Tibial artery (tissue), 4 donors: ENCODE results near the gene LIX1L.

Source experiments
- DNase-seq, 2 donors: peaks; one replicate each; pipeline ENCODE4 v3.0.0-alpha.2; 2019
- H3K27ac ChIP-seq, 2 donors: fragments of 200-600 bp; sonication (generic) in 1 of 2; 1 replicate in 1 of 2; 2 replicates in 1 of 2; pipeline ENCODE4 v1.5.1; 2018 to 2019; ENCODE audit warnings: mild to moderate bottlenecking in 1 of 2
- H3K27me3 ChIP-seq, 2 donors: fragments of 200-600 bp; sonication (generic) in 1 of 2; one replicate each; pipeline versions ENCODE4 v1.5.1 to v1.6.0; 2016 to 2019
- H3K36me3 ChIP-seq, 3 donors: fragments of 200-600 bp; sonication (generic) in 2 of 3; one replicate each; pipeline ENCODE4 v1.5.1; 2016 to 2019; ENCODE audit warnings: mild to moderate bottlenecking in 2 of 3
- H3K4me1 ChIP-seq, 4 donors: fragments of 200-600 bp; sonication (generic) in 2 of 4; 1 replicate in 3 of 4; 2 replicates in 1 of 4; pipeline ENCODE4 v1.5.1; 2016 to 2019
- H3K4me3 ChIP-seq, 2 donors: fragments of 200-600 bp; sonication (generic) in 1 of 2; 1 replicate in 1 of 2; 2 replicates in 1 of 2; pipeline ENCODE4 v1.5.1; 2018 to 2019; ENCODE audit warnings: mild to moderate bottlenecking in 2 of 2
- H3K9me3 ChIP-seq, 3 donors: fragments of 200-600 bp; sonication (generic) in 1 of 3; one replicate each; pipeline ENCODE4 v1.5.1; 2016 to 2019
- intact Hi-C: fragments of 100-400 bp; cut with DNase I; formaldehyde crosslinking; loops from one replicate; pipeline ENCODE4 v1.15.0; 2023; ENCODE audit warnings: low total_unique reads
- TF ChIP-seq, protein P1 (sequence below), 2 experiments: fragments of 200-600 bp in 1 of 2; fragments of 450-650 bp in 1 of 2; IDR thresholded peaks; one replicate each; pipeline ENCODE4 v1.5.1; 2017 to 2019; ENCODE audit warnings: antibody characterized with exemption in 2 of 2, mild to moderate bottlenecking in 1 of 2, moderate library complexity in 1 of 2

The LIX1L gene

DNA sequence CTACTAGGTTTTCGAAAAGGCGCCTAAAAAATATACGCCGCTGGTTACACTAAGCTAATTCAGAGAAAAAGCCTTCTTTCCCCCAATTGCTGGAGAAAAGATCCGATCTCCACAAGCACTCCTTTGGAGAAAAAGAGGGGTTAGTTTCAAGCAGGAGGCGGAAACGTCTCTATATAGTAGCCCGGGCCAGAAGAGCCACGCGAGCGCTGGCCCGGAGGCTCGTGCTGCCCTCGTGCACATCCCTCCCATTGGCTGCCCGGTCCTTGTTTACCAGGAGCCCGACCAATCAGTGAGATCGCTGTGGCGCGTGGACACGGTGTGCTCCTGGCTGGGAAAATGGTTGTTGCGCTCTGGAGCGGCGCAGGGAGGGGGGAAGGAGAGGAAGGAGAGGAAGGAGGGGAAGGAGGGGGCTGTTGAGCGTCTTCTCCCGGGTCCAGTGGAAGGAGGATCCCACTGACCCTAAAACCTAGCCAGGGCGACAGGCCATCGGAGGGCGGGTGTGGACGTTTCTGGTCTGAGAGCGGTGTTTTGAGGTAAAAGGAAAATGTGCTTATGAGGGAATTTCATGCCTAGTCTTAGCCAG lies 38.7 kb upstream of the LIX1L start, which contains the start of gene TXNIP:
Gene TXNIP, minus strand, starts transcription at position 147 of the 583 bp plus-strand sequence. CDS start 313 bp downstream, outside the sequence.
- H3K36me3 ChIP-seq, result peaks cover 31 to 38% (median 36%) of the 10 kb centered on the region in 3 donors
- intact Hi-C loops, result no loop called here

DNA sequence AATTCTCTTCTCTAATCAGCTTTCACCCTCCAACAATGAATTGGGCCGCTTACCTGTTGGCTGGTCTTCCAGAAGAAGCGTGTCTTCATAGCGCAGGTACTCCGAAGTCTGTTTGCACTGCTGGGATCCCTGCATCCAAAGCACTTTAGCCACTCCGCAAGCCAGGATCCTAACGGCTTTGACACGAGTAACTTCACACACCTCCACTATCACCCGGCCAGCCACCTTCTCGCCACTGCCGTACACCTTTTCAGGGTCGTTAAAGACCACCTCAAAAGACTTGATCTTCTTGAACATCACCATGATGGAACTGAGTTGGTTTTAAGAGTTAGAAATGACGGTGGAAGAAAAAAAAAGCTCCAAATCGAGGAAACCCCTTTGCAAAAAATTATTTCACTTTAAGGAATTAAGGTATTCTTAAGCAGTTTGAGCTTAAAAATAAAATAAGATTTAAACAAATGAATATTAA lies 38.2 kb upstream of the LIX1L start:
- TF ChIP-seq, protein P1, sequence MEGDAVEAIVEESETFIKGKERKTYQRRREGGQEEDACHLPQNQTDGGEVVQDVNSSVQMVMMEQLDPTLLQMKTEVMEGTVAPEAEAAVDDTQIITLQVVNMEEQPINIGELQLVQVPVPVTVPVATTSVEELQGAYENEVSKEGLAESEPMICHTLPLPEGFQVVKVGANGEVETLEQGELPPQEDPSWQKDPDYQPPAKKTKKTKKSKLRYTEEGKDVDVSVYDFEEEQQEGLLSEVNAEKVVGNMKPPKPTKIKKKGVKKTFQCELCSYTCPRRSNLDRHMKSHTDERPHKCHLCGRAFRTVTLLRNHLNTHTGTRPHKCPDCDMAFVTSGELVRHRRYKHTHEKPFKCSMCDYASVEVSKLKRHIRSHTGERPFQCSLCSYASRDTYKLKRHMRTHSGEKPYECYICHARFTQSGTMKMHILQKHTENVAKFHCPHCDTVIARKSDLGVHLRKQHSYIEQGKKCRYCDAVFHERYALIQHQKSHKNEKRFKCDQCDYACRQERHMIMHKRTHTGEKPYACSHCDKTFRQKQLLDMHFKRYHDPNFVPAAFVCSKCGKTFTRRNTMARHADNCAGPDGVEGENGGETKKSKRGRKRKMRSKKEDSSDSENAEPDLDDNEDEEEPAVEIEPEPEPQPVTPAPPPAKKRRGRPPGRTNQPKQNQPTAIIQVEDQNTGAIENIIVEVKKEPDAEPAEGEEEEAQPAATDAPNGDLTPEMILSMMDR (IDR thresholded peaks at IDR 0.05), result no peak
- no peaks in the 10 kb centered on the region for H3K27me3 ChIP-seq
- H3K4me1 ChIP-seq, result peaks cover 0 to 66% (median 49%) of the 10 kb centered on the region in 4 donors
- intact Hi-C loops, result no loop called here
- peak overlapping the region; percentile 85 to 90 for H3K27ac ChIP-seq
- H3K36me3 ChIP-seq, result peaks cover 31 to 38% (median 36%) of the 10 kb centered on the region in 3 donors
- no peaks in the 10 kb centered on the region for H3K9me3 ChIP-seq
- H3K4me3 ChIP-seq, result peak overlapping the region; percentile 68 to 77
- DNase-seq, result peak in 1 of 2 donors; percentile 64

More for the DNA sequence above, 38.7 kb upstream of the LIX1L start, which contains the start of gene TXNIP:
- Histone ChIP-seq H3K9me3 (no peaks in the 10 kb centered on the region), H3K27ac (peak within 1 kb of the TSS; percentile 85 to 90), H3K4me3 (peak within 1 kb of the TSS; percentile 68 to 77), H3K27me3 (no peaks in the 10 kb centered on the region), H3K4me1 (peaks cover 0 to 70% (median 50%) of the 10 kb centered on the region in 4 donors)
- TF ChIP-seq, protein P1 (IDR thresholded peaks at IDR 0.05), result peak in 1 of 2 experiments; percentile 7
- DNase-seq, result peak; percentile 99 to 100

DNA sequence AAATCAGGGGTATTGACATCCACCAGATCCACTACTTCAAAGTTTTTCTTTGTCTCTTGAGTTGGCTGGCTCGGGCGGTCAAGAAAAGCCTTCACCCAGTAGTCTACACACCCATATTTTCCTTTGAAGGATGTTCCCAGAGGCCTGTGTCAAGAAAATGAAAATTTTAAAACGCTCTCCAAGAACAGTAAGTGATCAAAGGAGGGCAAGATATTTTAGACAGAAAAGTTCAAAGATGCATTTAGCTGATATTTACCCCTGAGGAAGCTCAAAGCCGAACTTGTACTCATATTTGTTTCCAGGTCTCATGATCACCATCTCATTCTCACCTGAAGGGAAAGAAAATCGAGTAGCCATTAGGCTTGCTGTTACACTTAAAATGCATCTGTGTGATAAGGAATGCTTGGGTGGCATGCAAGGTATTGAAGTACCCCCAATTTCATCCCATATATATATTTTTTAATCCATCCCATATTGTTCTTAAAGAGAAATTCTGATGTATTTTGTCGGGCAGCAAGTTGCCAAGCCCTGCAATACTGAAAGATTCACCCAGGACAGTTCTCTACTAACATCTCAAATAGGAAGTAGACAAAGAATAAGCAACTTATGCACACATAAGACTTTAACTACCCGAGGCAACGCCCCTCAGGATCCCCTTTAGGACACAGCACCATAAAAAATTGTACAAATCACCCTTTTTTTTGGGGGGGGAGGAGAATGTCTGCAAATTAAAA lies 37.5 kb upstream of the LIX1L start:
- intact Hi-C loops, result no loop called here

DNA sequence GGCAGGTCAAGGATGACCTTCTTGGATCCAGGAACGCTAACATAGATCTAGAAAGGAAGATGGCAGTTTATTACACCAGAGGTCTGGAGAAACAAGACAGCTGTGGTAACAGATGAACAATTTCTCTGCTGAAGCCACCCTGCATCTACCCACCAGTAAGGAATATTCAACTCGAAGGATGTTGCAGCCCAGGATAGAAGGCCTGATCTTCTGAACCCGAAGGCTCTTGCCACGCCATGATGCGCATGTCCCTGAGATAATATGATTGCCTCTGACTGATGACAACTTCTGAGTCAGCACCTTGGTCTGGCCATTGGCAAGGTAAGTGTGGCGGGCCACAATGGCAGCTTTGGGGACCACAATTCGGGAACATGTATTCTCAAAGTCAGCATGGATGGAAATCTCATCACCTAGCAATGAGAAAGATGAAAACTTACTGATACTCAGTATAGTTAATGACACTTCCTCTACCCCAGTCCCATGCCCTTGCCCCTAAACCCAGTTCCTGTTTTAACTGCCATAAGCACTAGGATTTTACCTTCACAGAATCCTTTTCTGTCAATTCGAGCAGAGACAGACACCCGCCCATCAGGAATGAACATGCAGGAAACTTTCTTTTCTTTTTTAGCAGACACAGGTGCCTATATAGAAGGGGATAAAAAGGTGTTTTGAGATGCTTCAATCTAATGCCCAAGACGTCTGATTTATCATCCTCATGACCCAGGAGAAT lies 36.7 kb upstream of the LIX1L start:
- Histone ChIP-seq H3K4me3 (peak overlapping the region; percentile 68 to 77), H3K27me3 (no peaks in the 10 kb centered on the region), H3K9me3 (no peaks in the 10 kb centered on the region), H3K27ac (peak overlapping the region; percentile 85 to 90), H3K36me3 (peaks cover 31 to 38% (median 36%) of the 10 kb centered on the region in 3 donors), H3K4me1 (peaks cover 0 to 59% (median 44%) of the 10 kb centered on the region in 4 donors)
- TF ChIP-seq, protein P1 (IDR thresholded peaks at IDR 0.05), result no peak
- peak; percentile 15 to 67 for DNase-seq
- intact Hi-C loops, result no loop called here

More for the DNA sequence above, 37.5 kb upstream of the LIX1L start:
- DNase-seq, result peak; percentile 13 to 33
- peaks cover 0 to 66% (median 50%) of the 10 kb centered on the region in 4 donors for H3K4me1 ChIP-seq
- peaks cover 31 to 38% (median 36%) of the 10 kb centered on the region in 3 donors for H3K36me3 ChIP-seq
- H3K9me3 ChIP-seq, result no peaks in the 10 kb centered on the region
- H3K27ac ChIP-seq, result peak overlapping the region; percentile 85 to 90
- TF ChIP-seq, protein P1 (IDR thresholded peaks at IDR 0.05), result no peak
- H3K4me3 ChIP-seq, result peak overlapping the region; percentile 68 to 77
- no peaks in the 10 kb centered on the region for H3K27me3 ChIP-seq
